HAP-1 (cell line): ENCODE data around the gene MAEL.

Experiments
- DNase-seq, 2 experiments: peaks; one replicate each; pipeline ENCODE4 v3.0.0-alpha.2; 2016 to 2020; ENCODE audit warnings: low spot score in 2 of 2
- H3K27me3 ChIP-seq: fragments of 250-450 bp; sonication (Bioruptor Pico); 2 replicates; pipeline ENCODE4 v1.5.1; 2020; ENCODE audit warnings: low read depth, mild to moderate bottlenecking, moderate library complexity
- H3K36me3 ChIP-seq: fragments of 250-450 bp; sonication (Bioruptor Pico); replicated peaks from 2 replicates; pipeline ENCODE4 v1.5.1; 2020; ENCODE audit warnings: mild to moderate bottlenecking
- H3K4me1 ChIP-seq: fragments of 250-450 bp; sonication (Bioruptor Pico); 2 replicates; pipeline ENCODE4 v1.5.1; 2020; ENCODE audit warnings: mild to moderate bottlenecking
- H3K4me3 ChIP-seq: fragments of 250-450 bp; sonication (Bioruptor Pico); 2 replicates; pipeline ENCODE4 v1.5.1; 2020; ENCODE audit warnings: mild to moderate bottlenecking, moderate library complexity
- H3K9me3 ChIP-seq: fragments of 250-450 bp; sonication (Bioruptor Pico); 2 replicates; pipeline ENCODE4 v1.5.1; 2020; ENCODE audit warnings: mild to moderate bottlenecking, moderate library complexity
- in situ Hi-C: fragments of 300-500 bp; cut with MboI; formaldehyde crosslinking; loops from 3 replicates; pipeline ENCODE4 v1.14.3; 2020; ENCODE audit warnings: low sequenced_read_pairs, inconsistent platforms, mixed read lengths

The MAEL gene

GRCh38 chr1:166969074-166969677 is 19.9 kb upstream of the MAEL start:
- no peak overlapping the region for H3K4me3 ChIP-seq
- in situ Hi-C loops: no loop called here
- peaks cover 58% of the 10 kb centered on the region for H3K27me3 ChIP-seq
- no peaks in the 10 kb centered on the region for H3K4me1 ChIP-seq
- H3K9me3 ChIP-seq: no peaks in the 10 kb centered on the region
- DNase-seq: no peak
- no peaks in the 10 kb centered on the region for H3K36me3 ChIP-seq

GRCh38 chr1:166971252-166971651 is 17.8 kb upstream of the MAEL start:
- Histone ChIP-seq H3K4me3 (no peak overlapping the region), H3K27me3 (peaks cover 62% of the 10 kb centered on the region), H3K9me3 (no peaks in the 10 kb centered on the region), H3K4me1 (no peaks in the 10 kb centered on the region), H3K36me3 (no peaks in the 10 kb centered on the region)
- DNase-seq: no peak
- in situ Hi-C loops: no loop called here

GRCh38 chr1:166972193-166972592 is 16.9 kb upstream of the MAEL start:
- H3K27me3 ChIP-seq: peaks cover 62% of the 10 kb centered on the region
- H3K9me3 ChIP-seq: no peaks in the 10 kb centered on the region
- H3K36me3 ChIP-seq: no peaks in the 10 kb centered on the region
- in situ Hi-C loops: no loop called here
- no peak for DNase-seq
- H3K4me3 ChIP-seq: no peak overlapping the region
- H3K4me1 ChIP-seq: no peaks in the 10 kb centered on the region

GRCh38 chr1:166972826-166973225 is 16.3 kb upstream of the MAEL start:
- Histone ChIP-seq H3K27me3 (peaks cover 62% of the 10 kb centered on the region), H3K4me3 (no peak overlapping the region), H3K4me1 (no peaks in the 10 kb centered on the region), H3K9me3 (no peaks in the 10 kb centered on the region), H3K36me3 (no peaks in the 10 kb centered on the region)
- DNase-seq: no peak
- in situ Hi-C loops: no loop called here

GRCh38 chr1:166974647-166975345 is 14.3 kb upstream of the MAEL start:
- H3K4me3 ChIP-seq: peak overlapping the region; percentile 6; the same call in 1 of the 2 replicates
- DNase-seq: no peak
- peaks cover 78% of the 10 kb centered on the region for H3K27me3 ChIP-seq
- H3K36me3 ChIP-seq: no peaks in the 10 kb centered on the region
- no peaks in the 10 kb centered on the region for H3K4me1 ChIP-seq
- H3K9me3 ChIP-seq: no peaks in the 10 kb centered on the region
- in situ Hi-C loops: no loop called here

- DNase-seq: peak in 1 of 2 experiments; percentile 53
- in situ Hi-C loops: no loop called here
- no peaks in the 10 kb centered on the region for H3K4me1 ChIP-seq
- no peaks in the 10 kb centered on the region for H3K9me3 ChIP-seq
- H3K27me3 ChIP-seq: peaks cover 79% of the 10 kb centered on the region
- H3K36me3 ChIP-seq: no peaks in the 10 kb centered on the region
- H3K4me3 ChIP-seq: peak within 1 kb of the TSS; percentile 24
Observed at GRCh38 chr1:166975361-166976129, 13.5 kb upstream of the MAEL start, which contains the start of gene ILDR2. TSS of gene ILDR2 (minus strand) at chr1:166975540. CDS start at chr1:166975268, 272 bp downstream.

GRCh38 chr1:166977951-166978350 is 11.1 kb upstream of the MAEL start:
- H3K36me3 ChIP-seq: no peaks in the 10 kb centered on the region
- no peak overlapping the region for H3K4me3 ChIP-seq
- no peaks in the 10 kb centered on the region for H3K9me3 ChIP-seq
- no peaks in the 10 kb centered on the region for H3K4me1 ChIP-seq
- H3K27me3 ChIP-seq: peaks cover 79% of the 10 kb centered on the region
- in situ Hi-C loops: no loop called here
- no peak for DNase-seq

- Histone ChIP-seq H3K36me3 (no peaks in the 10 kb centered on the region), H3K4me3 (no peak overlapping the region), H3K27me3 (peaks cover 72% of the 10 kb centered on the region), H3K9me3 (no peaks in the 10 kb centered on the region), H3K4me1 (no peaks in the 10 kb centered on the region)
- no peak for DNase-seq
- in situ Hi-C loops: no loop called here
Observed at GRCh38 chr1:166978821-166979220, 10.3 kb upstream of the MAEL start.

GRCh38 chr1:166980383-166980782 is 8.7 kb upstream of the MAEL start:
- no peak for DNase-seq
- H3K9me3 ChIP-seq: no peaks in the 10 kb centered on the region
- peaks cover 61% of the 10 kb centered on the region for H3K27me3 ChIP-seq
- in situ Hi-C loops: no loop called here
- H3K4me3 ChIP-seq: no peak overlapping the region
- H3K4me1 ChIP-seq: no peaks in the 10 kb centered on the region
- no peaks in the 10 kb centered on the region for H3K36me3 ChIP-seq

GRCh38 chr1:166980818-166981217 is 8.3 kb upstream of the MAEL start:
- in situ Hi-C loops: no loop called here
- Histone ChIP-seq H3K36me3 (no peaks in the 10 kb centered on the region), H3K9me3 (no peaks in the 10 kb centered on the region), H3K4me3 (no peak overlapping the region), H3K27me3 (peaks cover 58% of the 10 kb centered on the region), H3K4me1 (no peaks in the 10 kb centered on the region)
- DNase-seq: no peak

- H3K9me3 ChIP-seq: no peaks in the 10 kb centered on the region
- no peak overlapping the region for H3K4me3 ChIP-seq
- in situ Hi-C loops: no loop called here
- no peak for DNase-seq
- H3K4me1 ChIP-seq: no peaks in the 10 kb centered on the region
- peaks cover 50% of the 10 kb centered on the region for H3K27me3 ChIP-seq
- no peaks in the 10 kb centered on the region for H3K36me3 ChIP-seq
Observed at GRCh38 chr1:166981589-166981988, 7.5 kb upstream of the MAEL start.

GRCh38 chr1:166999075-166999474 is 10.0 kb downstream of the MAEL start:
- in situ Hi-C loops: no loop called here

GRCh38 chr1:166999500-167000055 is 10.5 kb downstream of the MAEL start:
- no peaks in the 10 kb centered on the region for H3K36me3 ChIP-seq
- no peaks in the 10 kb centered on the region for H3K9me3 ChIP-seq
- in situ Hi-C loops: no loop called here
- H3K4me3 ChIP-seq: no peak overlapping the region
- peaks cover 56% of the 10 kb centered on the region for H3K27me3 ChIP-seq
- no peak for DNase-seq
- H3K4me1 ChIP-seq: no peaks in the 10 kb centered on the region

More at GRCh38 chr1:166999075-166999474, 10.0 kb downstream of the MAEL start:
- Histone ChIP-seq H3K9me3 (no peaks in the 10 kb centered on the region), H3K27me3 (peaks cover 54% of the 10 kb centered on the region), H3K36me3 (no peaks in the 10 kb centered on the region), H3K4me1 (no peaks in the 10 kb centered on the region), H3K4me3 (no peak overlapping the region)
- DNase-seq: no peak

- Histone ChIP-seq H3K36me3 (no peaks in the 10 kb centered on the region), H3K27me3 (peaks cover 59% of the 10 kb centered on the region), H3K4me3 (no peak overlapping the region), H3K9me3 (no peaks in the 10 kb centered on the region), H3K4me1 (no peaks in the 10 kb centered on the region)
- in situ Hi-C loops: no loop called here
- no peak for DNase-seq
Observed at GRCh38 chr1:167000546-167000945, 11.5 kb downstream of the MAEL start.
